ENCODE results near the gene RGS19. TPM values are rescaled to one million over a fixed set of nuclear protein-coding genes. Genes with fewer than 3 reads are reported as not detected.

The RGS19 gene
- total RNA-seq, 4 donors from 2014 or later: 7.4 to 14.4 (median 11.0) TPM

DNA sequence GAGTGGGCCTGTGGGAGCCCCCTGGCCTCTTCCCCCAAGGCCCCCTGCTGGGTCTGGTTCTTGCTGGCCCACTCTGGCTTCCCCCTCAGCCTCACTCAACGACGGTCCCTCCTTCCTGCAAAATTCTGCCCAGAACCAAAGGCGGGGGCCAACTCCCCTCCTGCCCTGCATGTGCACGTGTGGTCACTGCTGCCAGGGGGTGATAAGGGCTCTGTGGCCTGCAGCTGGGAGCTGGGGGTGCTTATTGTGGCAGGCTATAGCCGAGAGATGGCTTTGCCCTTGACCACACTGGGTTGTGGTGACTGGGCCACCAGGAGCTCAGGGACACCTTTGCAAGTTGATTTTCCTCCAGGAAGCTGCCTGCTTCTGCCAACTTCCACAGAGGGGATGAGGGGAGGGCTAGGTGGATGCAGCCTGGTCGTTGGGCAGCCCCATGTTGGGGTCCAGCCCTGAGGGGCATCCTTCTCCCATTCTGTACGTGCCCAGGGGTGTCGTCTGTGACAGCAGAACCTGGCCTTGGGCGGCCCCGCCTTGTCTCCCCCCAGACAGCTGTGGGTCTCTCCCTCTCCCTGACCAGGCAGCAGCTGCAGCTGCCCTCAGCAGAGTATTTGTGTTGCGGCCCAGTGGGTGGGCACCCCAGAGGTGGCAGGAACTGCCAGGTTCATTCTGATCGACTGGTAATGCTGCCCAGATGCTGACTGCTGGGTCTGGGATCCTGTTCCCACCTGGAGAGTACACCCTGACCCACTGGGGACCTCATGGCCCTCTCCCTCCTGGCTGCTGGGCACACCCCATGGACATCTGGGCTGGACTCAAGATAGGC, 10.7 kb downstream of the RGS19 start:
- peaks cover 15 to 35% (median 23%) of the 10 kb centered on the region in 3 donors for H3K4me1 ChIP-seq
- H3K36me3 ChIP-seq: peaks cover 0 to 28% (median 4%) of the 10 kb centered on the region in 3 donors
- 83% methylated on average over 1 of the region's 12 CpGs; no CpG with 5 or more reads in 1 of the 2 donors for WGBS, 2 donors
- no peak overlapping the region for H3K4me3 ChIP-seq
- intact Hi-C loops (cut with DNase I): no loop called here
- no peaks in the 10 kb centered on the region for H3K27me3 ChIP-seq
- no peaks in the 10 kb centered on the region for H3K9me3 ChIP-seq
- no peak for TF ChIP-seq POLR2A (IDR thresholded peaks at IDR 0.05)
- TF ChIP-seq, protein P1, sequence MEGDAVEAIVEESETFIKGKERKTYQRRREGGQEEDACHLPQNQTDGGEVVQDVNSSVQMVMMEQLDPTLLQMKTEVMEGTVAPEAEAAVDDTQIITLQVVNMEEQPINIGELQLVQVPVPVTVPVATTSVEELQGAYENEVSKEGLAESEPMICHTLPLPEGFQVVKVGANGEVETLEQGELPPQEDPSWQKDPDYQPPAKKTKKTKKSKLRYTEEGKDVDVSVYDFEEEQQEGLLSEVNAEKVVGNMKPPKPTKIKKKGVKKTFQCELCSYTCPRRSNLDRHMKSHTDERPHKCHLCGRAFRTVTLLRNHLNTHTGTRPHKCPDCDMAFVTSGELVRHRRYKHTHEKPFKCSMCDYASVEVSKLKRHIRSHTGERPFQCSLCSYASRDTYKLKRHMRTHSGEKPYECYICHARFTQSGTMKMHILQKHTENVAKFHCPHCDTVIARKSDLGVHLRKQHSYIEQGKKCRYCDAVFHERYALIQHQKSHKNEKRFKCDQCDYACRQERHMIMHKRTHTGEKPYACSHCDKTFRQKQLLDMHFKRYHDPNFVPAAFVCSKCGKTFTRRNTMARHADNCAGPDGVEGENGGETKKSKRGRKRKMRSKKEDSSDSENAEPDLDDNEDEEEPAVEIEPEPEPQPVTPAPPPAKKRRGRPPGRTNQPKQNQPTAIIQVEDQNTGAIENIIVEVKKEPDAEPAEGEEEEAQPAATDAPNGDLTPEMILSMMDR (IDR thresholded peaks at IDR 0.05): no peak
- no peak for DNase-seq
- H3K27ac ChIP-seq: no peak overlapping the region

DNA sequence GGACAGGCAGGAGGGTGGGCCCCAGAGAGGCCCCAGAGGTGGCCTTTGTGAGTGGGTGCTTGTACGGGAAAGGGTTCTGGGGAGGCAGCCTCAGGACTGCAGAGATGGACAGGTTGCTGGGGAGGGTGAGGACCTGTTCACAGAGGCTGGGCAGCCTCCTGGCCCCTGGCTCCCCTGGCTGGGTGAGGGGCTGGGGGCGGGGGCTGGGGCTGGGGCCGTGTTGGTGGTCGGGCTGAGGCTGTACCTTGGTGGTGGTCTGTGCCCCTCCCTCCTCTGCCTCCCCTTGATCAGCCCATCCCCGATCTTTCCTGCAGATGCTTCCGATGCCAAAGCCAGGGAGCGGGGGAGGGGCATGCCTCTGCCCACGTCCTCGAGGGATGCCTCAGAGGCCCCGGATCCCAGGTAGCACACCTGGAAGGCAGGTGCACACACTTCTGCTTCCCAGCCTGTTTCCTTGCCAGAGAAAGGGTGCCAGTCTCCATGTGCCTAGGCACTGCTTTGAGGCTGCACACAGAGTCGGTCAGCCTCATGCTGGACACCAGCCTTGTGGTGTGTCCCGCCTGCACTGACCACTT, 11.5 kb downstream of the RGS19 start:
- no peak overlapping the region for H3K4me3 ChIP-seq
- 69% methylated on average over 3 of the region's 12 CpGs; no CpG with 5 or more reads in 1 of the 2 donors for WGBS, 2 donors
- H3K9me3 ChIP-seq: no peaks in the 10 kb centered on the region
- H3K27ac ChIP-seq: no peak overlapping the region
- H3K27me3 ChIP-seq: no peaks in the 10 kb centered on the region
- intact Hi-C loops (cut with DNase I): no loop called here
- H3K4me1 ChIP-seq: peaks cover 20 to 41% (median 24%) of the 10 kb centered on the region in 3 donors
- peaks cover 0 to 21% (median 4%) of the 10 kb centered on the region in 3 donors for H3K36me3 ChIP-seq
- no peak for DNase-seq
- TF ChIP-seq POLR2A (IDR thresholded peaks at IDR 0.05): no peak
- TF ChIP-seq, protein P1 (IDR thresholded peaks at IDR 0.05): no peak

DNA sequence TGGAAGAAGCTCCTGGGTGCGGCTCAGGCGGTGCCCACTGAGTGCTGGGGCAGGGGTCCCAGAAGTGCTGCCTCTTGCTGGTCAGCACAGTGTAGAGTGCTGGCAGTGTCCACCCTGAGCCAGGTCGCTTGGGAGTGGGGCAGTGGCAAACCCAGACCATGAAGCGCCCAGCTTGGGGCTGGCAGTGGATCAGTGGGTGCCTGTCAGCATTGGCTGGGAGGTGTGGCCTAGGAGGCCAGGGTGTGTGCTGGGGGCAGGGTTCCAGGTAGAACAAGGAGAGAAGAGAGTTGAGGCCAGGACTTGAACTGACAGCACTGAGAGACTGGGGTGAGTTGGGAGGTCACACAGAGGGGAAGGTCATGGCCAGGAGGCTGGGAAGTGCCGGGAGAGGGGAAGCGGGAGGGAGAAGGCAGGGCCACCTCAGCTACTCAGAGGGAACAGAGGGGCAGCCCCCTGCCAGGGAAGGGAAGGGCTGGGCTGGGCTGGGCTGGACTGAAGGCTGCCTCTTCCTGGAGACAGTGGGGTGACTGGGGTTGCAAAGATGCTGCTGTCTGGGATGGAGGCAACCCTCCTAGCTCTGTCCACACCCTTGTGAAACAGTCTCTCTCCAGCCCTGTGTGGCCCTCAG, 12.2 kb downstream of the RGS19 start:
- Histone ChIP-seq H3K27me3 (no peaks in the 10 kb centered on the region), H3K4me3 (no peak overlapping the region), H3K36me3 (peaks cover 0 to 14% (median 0%) of the 10 kb centered on the region in 3 donors), H3K4me1 (peaks cover 26 to 48% (median 30%) of the 10 kb centered on the region in 3 donors), H3K9me3 (no peaks in the 10 kb centered on the region), H3K27ac (no peak overlapping the region)
- WGBS, 2 donors: 54 to 80% methylated on average over 2 to 5 of the region's 6 CpGs
- no peak for DNase-seq
- TF ChIP-seq POLR2A (IDR thresholded peaks at IDR 0.05): no peak
- TF ChIP-seq, protein P1 (IDR thresholded peaks at IDR 0.05): no peak
- intact Hi-C loops (cut with DNase I): no loop called here

DNA sequence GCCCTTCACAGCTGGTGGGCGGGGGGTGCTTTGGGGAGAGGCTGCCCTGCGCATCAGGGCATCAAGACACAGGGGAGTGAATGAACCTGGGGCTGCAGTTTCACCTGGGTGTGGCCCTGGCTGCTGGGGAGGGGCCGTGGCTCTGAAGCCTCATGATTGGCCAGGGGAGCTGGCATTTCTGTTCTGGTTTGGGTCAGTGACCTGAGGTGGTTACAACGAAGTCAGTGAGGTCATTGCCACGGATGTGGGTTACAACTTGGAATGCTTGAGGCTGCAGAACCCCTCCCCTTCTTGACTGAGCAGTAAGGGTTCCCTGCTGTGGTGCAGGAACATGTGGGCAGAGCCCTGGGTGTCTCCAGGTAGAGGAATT, 13.4 kb downstream of the RGS19 start:
- Histone ChIP-seq H3K27ac (no peak overlapping the region), H3K4me1 (peaks cover 26 to 50% (median 31%) of the 10 kb centered on the region in 3 donors), H3K36me3 (peaks cover 0 to 6% (median 0%) of the 10 kb centered on the region in 3 donors), H3K9me3 (no peaks in the 10 kb centered on the region), H3K4me3 (no peak overlapping the region), H3K27me3 (no peaks in the 10 kb centered on the region)
- DNase-seq: no peak
- TF ChIP-seq POLR2A (IDR thresholded peaks at IDR 0.05): no peak
- TF ChIP-seq, protein P1 (IDR thresholded peaks at IDR 0.05): no peak
- intact Hi-C loops (cut with DNase I): no loop called here
- WGBS, 2 donors: 8 to 39% methylated on average over 2 to 4 of the region's 5 CpGs

Data from esophagus squamous epithelium (tissue), 5 donors.